GM19463 (cell line): ENCODE measurements around the gene LOC101059915.
"Not testable (repeated sequence)": the region's sequence is repeated elsewhere in the genome, so short reads cannot be mapped to it uniquely, and the experiment has no call there.

Source experiments
- ATAC-seq: cut with Tn5 transposase; IDR thresholded peaks from one replicate; pipeline ENCODE4 v1.9.1; 2021; ENCODE audit warnings: mild to moderate bottlenecking, moderate library complexity; ENCODE audit not compliant: unreplicated experiment

The LOC101059915 gene

GRCh38 chrX:71671043-71671780 is 3.9 kb downstream of the LOC101059915 start:
- no peak for ATAC-seq

DNA sequence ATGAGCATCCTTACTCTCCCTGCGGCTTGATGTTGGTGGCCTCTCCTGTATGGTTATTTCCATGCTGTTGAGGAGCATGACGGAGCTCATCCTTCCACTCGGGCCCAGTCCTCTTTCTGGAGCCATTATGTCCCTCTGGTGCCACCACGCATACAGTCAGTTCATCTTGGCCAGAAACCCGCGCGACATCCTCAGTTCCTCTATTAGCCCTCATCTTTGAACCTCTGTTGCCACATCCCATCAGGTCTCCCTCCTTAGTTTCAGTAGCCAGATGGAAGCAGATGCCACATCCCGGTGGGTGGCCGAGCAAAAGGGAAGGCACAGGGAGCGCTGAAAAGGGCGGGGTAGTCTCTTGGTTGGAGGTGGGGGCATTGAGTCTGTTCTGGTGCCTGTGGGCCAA is 4.6 kb downstream of the LOC101059915 start:
- no peak for ATAC-seq

DNA sequence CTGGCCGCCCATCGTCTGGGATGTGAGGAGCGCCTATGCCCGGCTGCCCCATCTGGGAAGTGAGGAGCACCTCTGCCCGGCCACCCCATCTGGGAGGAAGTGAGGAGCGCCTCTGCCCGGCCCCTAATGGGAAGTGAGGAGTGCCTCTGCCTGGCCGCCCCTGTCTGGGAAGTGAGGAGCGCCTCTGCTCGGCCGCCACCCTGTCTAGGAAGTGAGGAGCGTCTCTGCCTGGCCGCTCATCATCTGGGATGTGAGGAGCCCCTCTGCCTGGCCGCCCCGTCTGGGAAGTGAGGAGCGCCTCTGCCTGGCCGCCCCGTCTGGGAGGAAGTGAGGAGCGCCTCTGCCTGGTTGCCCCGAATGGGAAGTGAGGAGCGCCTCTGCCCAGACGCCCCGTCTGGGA is 8.3 kb downstream of the LOC101059915 start:
- not testable (repeated sequence) for ATAC-seq

DNA sequence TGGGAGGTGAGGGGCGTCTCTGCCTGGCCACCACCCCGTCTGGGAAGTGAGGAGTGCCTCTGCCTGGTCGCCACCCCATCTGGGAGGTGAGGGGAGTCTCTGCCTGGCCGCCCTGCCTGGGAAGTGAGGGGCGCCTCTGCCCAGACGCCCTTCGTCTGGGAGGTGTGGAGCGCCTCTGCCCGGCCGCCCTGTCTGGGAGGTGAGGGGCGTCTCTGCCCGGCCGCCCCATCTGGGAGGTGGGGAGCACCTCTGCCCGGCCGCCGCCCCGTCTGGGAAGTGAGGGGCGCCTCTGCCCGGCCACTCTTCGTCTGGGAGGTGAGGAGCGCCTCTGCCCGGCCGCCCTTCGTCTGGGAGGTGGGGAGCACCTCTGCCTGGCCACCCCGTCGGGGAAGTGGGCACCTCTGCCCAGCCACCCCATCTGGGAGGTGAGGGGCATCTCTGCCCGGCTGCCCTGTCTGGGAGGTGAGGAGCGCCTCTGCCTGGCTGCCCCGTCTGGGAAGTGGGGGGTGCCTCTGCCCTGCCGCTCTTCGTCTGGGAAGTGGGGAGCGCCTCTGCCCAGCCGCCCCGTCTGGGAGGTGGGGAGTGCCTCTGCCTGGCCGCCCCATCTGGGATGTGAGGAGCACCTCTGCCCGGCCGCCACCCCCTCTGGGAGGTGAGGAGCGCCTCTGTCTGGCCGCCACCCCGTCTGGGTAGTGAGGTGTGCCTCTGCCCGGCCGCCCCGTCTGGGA is 8.9 kb downstream of the LOC101059915 start:
- ATAC-seq, result not testable (repeated sequence)

DNA sequence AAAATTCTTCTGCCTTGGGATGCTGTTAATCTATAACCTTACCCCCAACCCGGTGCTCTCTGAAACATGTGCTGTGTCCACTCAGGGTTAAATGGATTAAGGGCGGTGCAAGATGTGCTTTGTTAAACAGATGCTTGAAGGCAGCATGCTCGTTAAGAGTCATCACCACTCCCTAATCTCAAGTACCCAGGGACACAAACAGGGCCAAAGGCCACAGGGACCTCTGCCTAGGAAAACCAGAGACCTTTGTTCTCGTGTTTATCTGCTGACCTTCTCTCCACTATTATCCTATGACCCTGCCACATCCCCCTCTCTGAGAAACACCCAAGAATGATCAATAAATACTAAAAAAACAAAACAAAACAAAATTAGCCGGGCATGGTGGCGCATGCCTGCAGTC is 9.8 kb downstream of the LOC101059915 start:
- ATAC-seq, result not testable (repeated sequence)

GRCh38 chrX:71679575-71680207 is 12.3 kb downstream of the LOC101059915 start:
- no peak for ATAC-seq

DNA sequence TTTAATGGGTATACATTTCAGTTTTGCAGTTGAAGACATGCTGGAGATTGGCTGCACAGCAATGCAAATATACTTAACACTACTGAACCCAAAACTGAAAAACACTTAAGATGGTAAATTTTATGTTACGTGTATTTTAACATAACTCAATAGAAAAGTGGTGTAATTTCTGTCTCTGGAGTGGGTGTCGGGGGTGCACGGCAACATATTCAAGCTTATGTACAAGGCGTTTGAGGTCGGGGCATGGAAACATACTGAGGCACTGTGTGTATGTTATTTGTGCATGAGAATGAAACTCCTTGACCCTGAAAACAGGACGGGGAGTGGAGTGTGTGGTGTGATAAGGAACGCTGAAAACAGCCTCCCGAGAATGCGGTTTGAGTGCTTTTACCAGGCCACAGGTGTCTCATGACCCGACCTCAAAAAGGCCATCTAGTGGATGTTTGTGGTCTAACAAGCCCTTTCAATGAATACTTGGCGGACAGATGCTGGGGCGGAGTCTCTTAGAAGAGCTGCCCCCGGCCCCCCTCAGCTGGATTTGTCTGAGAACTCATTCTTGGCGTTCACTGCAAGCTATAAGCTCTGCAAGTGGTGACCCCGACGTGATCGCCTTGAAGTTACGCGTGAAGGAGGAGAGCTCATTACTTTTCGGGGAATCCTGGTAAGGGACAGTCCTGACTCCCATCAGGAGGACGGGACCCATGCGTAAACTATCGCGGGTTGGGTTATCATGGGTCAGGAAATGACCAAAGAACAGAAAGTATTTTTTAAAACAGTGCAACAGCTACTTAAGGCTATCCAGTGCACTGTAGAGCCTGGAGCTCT is 29.5 kb downstream of the LOC101059915 start:
- ATAC-seq, result peak; percentile 70

DNA sequence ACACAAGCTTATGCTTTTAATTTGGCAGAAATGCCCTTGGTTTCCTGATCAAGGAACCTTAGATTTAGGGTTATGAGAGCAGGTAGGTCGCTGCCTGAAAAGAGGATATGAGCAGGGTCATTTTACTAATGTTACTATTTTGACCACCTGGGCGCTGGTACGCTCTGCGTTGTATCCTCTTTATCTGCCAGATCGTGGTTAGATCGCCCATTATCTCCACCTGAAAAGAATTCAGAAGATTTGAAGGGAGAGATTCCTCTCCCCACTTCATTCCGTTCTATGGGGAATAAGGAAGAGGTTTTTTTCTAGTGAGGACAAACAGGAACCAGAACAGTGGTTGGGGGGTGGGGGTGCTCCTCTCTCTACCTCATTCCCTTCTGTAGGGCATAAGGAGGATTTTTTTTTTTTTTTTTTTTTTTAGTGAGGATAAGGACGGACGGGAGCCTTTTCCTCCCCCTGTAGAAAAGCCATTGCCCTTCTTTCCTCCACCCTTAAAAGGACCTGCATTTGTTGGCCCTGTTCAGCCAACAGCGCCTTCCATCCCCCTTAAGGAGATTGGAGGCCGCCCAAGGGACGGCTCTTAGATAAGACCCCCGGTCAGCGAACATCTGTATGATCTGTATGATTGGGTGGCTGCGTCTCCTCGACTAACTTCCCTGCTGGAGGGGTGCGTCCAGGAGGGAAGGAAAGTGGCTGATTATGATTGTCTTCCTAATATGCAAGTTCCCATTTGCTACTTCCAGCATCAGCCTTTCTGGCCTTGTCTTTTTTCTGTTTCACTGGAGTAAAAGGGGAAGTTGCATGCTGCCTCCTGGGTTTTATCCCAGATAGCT is 30.3 kb downstream of the LOC101059915 start:
- ATAC-seq, result peak; percentile 28

GRCh38 chrX:71698299-71699022 is 31.1 kb downstream of the LOC101059915 start:
- not testable (repeated sequence) for ATAC-seq

DNA sequence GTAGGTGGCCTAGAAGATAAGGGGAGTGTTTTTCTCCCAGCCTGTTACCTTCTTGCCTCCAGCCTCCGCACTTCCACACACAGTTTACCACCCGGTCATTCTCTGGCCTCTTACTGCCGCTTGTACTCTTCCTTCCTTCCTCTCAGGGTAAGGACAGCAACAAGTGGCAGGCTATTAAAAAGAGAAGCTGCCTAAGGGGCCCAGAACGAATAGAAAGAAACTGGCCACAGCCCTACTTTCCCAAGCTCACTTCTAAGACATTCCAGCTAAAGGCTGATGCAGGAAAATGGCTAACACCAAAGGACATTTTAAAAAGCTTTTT is 31.6 kb downstream of the LOC101059915 start:
- not testable (repeated sequence) for ATAC-seq

GRCh38 chrX:71702853-71703252 is 35.5 kb downstream of the LOC101059915 start:
- ATAC-seq, result peak; percentile 65

GRCh38 chrX:71714064-71714463 is 46.7 kb downstream of the LOC101059915 start:
- not testable (repeated sequence) for ATAC-seq

GRCh38 chrX:71715551-71715950 is 48.2 kb downstream of the LOC101059915 start:
- not testable (repeated sequence) for ATAC-seq

GRCh38 chrX:71716323-71716722 is 49.0 kb downstream of the LOC101059915 start:
- ATAC-seq, result not testable (repeated sequence)

- ATAC-seq, result not testable (repeated sequence)
Observed at GRCh38 chrX:71718185-71718584, 50.8 kb downstream of the LOC101059915 start, which contains the start of gene CXorf49. Gene CXorf49, minus strand, starts transcription at chrX:71718285. Its CDS starts 134 bp downstream, at chrX:71718151.

GRCh38 chrX:71719195-71719594 is 51.8 kb downstream of the LOC101059915 start:
- not testable (repeated sequence) for ATAC-seq

- not testable (repeated sequence) for ATAC-seq
Observed at GRCh38 chrX:71720289-71720886, 53.0 kb downstream of the LOC101059915 start.
